Stimulated activated CD4-positive, alpha-beta T cell treated with anti-CD3 and anti-CD28 coated beads, TNF-alpha, amount 100 ng/mL, for 48 hours (primary cell): ENCODE measurements around the gene MRRF.

Experiments
- DNase-seq, 3 donors: peaks; one replicate each; pipeline ENCODE4 v3.0.0-alpha.2; 2020; ENCODE audit warnings: low read depth in 3 of 3

MRRF gene

DNA sequence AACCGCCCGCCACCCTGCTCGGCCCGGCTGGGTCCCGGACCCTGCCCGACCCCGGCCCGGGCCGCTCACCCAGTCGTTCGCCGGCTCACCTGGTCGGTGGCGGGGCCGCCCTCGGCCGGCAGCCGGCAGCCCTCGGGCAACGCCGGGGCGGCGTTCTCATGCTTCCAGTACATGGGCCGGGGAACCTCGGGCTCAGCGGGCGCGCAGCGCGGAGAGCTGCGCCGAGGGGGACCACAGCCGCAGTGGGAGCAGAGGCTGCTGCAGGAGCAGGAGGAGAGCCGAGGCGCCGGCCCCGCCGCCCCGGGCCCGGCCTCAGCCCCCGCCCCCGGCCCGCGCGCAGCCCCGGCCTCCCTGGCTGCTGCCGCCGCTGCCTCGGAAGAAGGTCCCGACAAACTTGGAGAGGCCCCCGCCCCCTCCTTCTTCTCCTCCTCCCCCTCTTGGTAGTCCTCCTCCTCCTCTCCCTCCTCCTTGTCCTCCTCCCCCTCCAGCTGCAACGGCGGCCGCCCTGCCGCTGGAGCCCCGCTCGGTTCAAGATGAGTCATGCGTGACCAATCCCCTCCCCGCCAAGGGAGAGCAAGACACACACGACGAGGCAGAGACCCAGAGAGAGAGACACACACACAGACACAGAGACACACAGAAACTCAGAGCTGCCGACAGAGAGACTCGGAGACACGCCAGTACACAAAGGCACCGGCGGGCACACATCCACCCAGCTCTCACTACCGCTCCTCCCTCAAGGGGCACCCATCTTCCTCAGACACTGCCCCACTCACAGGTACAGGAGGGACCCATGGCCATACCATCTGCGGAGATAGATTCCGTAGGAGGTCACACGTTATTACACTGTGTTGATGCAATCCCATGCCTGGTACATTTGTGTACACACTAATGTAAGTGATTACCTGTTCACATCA is 35.9 kb upstream of the MRRF start, which contains the start of gene LHX6:
LHX6 (minus strand) TSS at position 390 of the 917 bp plus-strand sequence; CDS start at position 173, 217 bp downstream.
- no peak for DNase-seq

DNA sequence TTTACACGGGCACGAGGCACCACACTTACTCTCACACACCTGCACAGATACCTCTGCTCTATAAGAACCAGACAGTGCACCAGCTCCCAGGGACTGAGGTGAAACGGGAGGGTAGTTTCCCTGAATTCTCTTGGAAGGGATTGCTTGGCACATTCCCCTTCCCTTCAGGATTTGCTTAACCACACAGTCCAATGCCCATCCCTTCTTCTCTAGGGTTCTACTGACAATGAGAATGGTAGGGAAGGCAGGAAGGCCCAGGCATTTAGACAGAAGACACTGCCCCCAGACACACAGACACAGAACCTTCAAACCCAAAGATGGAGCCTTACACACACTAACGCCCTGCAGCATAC is 35.2 kb upstream of the MRRF start:
- DNase-seq: no peak

DNA sequence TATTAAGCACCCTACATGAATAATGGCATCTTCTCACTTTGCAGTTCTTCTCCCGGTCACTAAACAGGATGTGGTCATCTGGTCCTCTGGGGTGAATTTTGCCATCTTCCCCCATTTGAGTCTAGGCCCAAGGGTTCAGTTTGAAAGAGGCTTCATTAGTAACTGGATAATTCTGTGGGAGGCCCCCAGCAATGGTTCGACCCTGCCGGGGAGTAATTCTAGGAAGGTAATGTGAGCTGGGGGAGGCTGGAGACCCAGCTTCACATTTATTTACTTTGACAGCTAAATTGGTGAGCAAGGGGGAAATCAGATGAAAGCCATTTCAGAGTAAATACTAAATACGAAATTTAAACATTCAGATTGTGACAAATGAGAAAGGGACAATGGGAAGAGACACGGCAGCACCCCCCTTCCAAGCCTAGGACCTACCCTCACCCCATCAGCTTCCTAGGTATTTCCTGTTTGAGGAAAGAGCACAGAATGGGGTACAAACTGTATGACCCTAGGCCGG is 31.8 kb upstream of the MRRF start:
- no peak for DNase-seq

DNA sequence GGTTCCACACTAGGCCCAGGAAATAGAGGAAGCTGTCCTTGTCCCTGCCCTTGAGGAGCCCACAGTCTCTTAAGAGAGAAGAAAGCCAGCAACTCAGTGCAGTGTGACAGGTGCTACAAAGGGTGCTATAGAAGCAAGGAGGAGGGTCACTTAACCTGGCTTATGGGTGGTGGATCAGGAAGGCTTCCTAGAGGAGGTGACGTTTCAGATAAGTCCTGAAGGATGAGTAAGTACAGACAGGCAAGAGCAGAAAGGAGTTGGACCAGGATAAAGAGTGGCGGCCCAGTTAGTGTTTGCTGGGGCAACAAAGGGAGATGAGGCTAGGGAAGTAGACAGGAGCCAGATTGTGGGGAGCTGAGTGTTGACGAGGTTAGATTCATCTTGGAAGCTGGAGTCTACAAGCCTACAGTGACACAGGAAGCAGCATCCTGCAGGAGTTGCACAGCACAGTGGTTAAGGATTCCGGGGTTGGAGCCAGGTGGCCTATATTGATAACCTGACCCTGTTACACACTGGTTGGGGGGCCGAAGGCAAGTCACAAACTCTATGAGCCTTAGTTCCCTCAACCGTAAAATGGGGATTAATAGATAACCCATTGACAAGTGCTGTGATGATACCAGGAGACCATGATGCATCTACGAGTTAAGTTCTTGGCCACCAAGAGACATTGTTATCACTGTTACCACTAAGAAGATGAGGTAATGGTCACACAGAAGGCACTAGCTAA is 30.5 kb upstream of the MRRF start:
- DNase-seq: no peak

DNA sequence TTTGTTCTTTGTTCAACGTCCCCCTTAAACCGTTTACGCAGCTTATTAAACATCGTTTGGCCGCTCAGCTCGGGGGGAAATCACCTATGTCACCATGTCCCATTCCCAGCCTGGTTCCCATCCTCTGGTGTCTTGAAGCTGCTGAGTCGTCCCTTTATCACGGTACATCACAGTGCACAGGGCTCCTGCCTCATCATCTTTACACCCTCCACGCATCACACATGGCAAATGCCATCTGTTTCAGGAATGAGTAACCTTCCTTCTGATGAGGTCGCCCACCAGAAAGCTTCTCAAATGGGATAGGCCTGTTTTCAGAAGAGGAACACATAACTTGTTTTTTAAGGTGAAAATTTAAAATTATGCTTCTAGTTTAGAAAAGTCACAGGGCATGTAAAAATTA is 28.0 kb upstream of the MRRF start:
- no peak for DNase-seq

DNA sequence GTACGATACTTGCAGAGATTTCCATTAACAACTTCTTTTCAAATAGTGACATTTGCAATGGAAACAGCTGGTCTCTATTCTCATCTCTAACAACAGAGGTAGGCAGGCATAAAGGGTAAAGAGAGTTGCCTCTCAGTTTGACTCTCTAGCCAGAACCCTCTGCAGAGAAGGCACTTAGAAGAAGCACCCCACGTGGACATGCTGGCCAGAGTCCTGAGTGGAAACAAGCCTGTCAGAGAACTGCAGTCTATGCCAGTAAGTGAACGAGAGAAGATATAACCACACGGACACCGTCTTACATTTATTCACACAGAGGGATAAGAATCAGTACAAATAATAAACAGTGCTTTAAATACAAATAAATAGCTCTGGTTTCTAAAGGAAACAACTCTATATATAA is 25.0 kb upstream of the MRRF start:
- no peak for DNase-seq

DNA sequence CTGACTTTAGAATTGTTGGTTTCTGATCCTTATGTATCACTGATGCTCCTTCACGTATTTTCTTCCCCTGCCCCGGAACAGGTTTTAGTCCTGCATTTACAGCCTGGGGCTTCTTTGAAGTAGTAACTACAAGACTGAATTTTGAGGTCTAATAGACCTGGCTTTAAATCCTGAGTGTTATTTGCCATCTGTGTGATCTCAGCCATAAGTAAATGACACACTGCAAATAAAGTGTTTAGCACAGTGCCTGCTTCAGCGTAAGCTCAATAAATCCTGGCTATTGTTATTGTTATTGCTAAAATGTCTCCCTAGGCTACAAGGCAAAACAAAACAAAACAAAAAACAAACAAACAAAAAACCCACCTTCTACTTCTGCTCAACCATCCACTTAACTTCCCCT is 20.3 kb upstream of the MRRF start:
- no peak for DNase-seq

DNA sequence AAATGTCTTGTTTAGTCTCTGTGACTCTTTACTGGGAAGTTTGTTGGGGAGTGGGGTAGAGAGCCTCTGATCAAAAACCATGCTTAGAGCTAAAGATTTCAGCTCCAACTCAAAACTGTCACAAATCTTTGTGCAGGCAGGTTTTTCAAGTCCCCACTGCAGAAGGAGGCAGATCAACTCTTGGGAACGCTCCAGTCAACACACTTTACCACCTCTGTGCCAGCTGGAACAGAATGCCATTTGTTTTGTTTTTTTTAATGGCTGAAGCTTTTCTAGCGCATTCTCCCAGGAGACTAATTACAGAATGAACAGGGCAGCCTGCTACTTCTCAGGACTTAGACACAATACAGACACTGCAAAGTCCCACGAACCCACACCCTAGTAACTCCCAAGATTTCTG is 18.0 kb upstream of the MRRF start:
- no peak for DNase-seq

DNA sequence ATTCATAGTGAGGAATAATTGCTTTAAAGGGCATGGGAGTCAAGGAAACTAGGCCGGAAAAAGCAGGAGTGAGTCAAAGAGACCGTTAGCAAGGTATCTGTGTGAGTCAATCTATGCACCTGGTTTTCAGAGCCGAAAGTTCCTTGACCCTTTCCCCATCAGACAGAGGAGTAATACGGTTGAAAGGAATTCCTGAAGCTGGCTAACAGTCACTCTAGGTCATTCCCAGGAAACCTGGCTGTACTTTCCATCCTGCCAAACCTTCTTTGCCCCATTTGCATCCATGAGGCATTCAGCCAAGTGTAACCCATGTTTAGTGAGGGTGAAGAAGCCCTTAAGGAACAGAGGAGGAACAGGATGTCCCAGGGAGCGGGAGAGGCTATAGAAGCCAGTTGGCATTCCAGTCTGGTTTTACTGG is 16.2 kb upstream of the MRRF start:
- no peak for DNase-seq

DNA sequence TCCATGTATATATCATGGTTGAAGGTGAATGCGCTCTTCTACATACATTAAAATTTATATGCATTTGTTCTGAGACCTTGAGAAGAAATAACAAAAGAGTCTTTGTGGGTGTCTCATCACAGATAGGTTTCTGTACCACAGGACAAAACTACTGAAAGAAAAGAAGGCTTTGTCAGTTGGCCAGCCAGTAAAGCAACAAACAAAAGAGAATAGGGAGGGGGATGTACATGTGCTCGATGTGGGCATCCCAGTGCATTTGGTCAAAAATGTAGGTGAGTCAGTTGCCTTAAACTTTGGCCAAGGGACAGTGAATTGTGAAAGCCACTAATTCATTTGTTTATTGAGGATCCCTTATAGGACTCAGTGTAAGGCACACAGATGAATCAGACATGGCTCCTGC is 13.3 kb upstream of the MRRF start:
- DNase-seq: no peak

DNA sequence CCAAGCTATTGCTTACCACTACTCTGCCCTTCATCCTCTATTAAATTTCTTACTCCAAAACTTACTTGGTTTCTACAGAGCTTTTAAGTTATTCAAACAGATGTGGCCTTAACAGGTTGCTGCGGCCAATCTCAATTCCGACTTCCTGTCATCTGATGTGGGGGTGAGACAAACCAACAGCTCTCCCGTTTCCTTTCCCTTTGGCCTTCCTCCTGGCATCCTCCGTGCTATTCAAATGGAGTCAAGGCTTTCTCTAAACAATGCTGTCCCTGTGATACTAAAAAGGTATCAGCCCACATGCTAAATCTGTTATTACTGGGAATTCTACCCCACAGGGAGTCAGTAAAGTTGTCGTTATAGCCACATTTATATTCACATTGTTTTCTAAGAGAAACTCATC is 11.9 kb upstream of the MRRF start:
- DNase-seq: no peak

DNA sequence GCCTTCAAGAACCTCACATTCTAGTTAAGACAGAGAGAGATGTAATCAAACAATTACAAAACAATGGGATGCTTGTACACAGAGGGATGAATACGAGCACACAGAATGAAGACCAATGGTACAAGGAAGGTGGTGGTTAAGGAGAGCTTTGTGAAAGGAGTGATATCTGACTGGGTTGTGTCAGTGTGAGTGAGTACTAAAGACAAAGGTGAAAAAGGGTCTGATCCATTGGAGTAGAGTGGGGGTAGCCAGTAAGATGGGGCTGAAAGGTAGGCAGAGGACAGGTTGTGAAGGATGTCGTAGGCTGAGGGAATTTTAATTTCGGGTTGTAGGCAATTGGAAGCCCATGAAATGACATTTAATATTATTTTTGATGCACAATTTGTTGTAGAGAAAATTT is 9.9 kb upstream of the MRRF start:
- DNase-seq: no peak

DNA sequence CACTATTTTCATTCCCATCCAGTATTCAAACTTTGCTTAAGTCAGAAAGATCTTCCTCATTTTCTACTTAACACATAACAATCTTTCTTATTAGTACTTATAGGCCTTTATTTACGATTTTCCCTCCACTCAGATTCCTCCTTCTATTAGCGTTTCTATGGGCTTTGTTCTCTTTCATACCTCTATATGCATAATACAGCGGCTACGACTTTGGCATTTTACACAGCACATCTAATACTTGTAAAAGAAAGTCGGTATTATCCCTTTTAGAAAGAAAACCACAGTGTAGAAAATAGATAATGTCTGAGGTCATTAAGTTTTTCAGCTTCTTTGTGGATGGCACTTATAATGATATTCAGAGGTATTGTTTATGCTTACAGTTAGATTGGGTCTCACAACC is 8.5 kb upstream of the MRRF start:
- no peak for DNase-seq

DNA sequence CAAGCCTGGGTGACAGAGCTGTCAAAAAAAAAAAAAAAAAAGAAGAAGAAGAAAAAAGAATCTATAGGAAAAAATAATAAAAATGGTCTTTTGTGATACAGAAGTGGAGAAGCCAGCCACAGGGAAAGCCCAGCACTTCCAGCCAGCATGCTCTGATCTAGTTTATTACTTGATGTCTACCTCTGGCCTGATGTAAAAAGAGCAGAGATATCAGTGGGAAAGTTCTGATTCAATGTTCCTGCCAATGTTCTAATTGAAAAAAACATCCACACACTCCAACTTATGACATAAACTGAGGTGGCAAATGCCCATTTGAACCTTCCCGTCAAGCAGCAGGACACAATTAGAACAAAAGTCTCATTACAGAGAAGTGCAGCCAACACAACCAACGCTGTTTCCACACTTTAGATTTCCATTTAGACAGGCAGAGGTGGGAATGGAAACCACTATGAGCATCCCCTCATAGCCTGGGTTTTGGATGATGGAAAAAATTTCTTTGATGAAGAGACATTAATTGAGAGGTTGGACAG is 5.7 kb upstream of the MRRF start:
- DNase-seq: no peak

DNA sequence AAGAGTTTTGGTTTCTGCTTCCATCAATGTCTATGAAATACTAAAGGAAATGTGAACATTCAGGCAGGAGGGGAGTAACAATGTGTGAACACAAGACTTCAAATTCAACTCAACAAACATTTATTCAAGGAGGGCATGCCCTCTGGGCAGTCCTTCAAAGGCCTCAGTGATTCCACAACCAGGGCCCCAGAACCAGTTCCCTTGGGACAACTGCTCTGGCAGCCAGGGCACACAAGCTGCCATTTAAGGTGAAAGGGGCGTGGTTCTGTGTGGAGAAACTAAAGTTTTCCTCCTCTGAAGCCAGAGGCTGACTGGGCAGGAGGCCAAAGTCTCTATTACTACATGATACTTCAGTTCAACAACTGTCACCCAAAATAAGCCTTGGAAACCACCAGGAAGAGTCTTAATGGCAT is 3.2 kb upstream of the MRRF start:
- DNase-seq: no peak

DNA sequence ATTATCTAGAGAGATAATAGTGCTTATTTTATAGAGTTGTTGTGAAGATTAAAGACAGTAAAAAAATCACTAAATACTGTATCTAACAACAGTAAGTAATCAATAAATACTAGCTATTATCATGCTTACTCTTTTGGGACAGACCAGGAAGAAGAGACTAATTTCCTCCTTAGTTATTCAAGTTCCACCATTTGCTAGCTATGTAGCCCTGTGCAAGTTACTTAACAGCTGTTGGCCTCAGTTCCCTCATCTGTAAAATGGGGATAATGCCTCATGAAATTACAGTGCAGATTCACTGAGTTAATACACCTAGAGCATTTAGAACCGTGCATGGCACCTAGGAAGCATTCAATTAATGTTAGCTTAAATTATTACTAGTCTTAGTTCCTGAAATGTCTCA is 2.6 kb upstream of the MRRF start:
- DNase-seq: no peak

DNA sequence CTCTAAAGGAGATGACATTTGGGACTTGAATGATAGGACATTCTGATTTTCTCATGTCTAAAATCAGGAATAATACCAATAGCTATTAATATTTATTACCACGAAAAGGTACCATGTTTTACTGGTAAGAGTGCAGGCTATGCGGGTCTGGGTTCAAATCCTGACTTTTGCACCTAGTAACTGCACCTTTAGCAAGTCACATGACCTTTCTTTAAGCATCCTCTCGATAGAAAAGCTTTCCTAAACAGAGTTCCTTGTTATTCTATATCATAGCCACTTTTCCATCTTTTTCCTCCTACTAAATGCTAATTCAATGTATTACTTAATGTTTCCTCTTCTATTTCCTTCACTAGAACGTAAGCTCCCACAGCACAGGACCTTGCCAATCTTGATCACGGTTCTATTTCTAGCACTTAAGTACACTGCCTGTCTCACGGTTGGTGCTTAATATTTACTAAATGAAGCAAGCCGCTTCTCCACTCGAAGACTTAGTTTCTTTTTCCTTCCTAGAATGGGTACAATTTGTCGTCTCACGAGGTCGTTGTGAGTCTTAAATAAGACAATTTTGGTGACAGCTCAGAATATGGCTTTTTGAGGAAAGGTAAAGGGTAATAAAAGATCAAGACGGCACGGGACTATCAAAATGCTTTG is 858 bp upstream of the MRRF start:
- no peak for DNase-seq

DNA sequence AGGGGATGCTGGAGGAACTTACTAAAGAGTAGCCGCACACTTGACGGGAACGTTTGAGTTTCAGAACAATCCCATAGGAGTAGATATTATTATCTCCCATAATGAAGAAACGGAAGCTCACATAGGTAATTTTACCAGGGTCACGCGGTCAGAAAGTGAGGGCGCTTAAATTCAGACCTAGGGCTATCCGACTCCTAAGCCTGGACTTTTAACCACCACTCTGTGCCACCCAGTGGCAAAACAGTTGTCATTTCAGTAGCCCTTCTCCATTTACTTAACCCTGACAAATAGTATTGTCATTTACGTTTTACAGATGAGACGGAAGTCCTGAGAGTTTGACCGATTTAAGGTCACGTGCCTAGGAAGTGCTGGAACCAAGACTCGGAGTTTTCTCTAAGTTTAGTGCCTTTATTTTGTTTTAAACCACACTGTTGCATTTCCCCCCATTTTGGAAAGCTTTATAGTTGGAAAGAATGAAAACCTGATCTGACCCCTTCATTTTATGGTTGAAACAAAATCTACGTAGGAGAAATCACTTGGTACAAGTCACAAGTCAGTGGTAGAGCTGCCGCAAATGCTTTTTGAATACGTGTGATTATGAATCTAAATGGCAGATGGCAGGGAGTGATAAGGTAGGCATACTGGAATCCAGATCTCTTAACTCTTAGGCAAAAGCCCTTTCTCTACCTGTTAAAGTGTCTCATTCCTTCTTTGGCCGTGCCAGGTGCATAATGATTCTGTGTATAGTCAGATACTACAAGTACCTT is 650 bp downstream of the MRRF start:
- DNase-seq: no peak

DNA sequence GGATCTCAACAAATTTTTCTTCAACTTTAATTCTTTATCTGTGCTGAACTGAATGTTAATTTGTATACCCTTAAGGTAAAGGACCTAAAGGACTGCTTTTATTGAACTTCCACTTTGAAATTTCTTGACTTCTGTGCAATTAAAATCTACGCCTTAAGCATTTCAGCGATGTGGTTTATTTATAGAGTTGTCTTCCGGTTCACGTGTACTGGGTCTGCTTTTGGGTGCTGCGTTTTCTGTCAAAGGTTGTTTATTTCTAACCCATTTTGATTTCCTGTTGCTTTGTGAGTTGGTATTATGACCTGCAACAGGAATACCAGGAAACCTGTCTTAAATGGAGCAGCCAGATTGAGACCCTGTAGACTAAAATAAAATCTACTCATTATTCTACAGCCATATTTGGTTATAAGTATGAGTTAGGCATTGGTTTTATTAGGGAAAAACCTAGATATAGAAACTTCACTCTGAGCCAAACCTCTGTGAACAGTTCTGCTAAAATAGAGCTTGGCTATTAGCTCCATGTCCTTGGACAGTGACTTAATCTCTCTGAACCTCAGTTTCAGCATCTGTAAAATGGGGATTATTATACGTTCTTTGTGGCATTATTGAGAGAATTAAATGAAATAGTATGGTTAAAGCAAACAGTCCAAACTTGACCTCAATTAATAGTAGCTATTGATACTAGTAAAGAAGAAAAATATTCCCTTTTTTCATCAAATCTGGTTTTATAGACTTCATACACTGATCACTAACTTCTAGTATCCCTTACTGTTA is 3.5 kb downstream of the MRRF start:
- no peak for DNase-seq

DNA sequence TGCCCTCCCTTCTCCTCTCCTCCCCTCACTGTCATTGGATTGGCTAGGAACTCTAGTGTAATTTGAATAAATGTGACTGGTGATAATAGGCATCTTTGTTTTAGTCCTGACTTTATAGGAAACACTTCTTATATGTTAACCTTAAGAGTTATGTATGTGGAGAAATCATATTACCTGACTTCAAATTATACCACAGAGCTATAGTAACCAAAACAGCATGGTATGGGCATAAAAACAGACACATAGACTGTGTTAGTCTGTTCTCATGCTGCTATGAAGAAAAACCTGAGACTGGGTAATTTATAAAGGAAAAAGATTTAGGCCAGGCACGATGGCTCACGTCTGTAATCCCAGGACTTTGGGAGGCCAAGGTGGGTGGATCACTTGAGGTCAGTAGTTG is 9.4 kb downstream of the MRRF start:
- no peak for DNase-seq

DNA sequence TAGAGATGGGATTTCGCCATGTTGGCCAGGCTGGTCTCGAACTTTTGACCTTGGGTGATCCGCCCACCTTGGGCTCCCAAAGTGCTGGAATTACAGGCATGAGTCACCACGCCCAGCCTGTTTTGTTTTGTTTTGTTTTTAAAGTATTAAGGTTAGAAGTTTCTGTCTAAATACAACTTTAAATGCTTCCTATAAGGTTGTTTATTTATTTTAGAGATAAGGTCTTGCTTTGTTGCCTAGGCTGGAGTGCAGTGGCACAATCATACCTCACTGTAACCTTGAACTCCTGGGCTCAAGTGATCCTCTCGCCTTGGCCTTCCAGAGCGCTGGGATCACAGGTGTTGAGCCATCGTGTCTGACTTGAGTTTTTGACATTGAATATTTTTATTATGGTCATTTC is 11.4 kb downstream of the MRRF start:
- no peak for DNase-seq
